T-cell (primary cell): Measurements from ENCODE around the gene GCNA. TPM values are rescaled to one million over a fixed set of nuclear protein-coding genes. Genes with fewer than 3 reads are reported as not detected.
"Not testable (repeated sequence)": the region's sequence is repeated elsewhere in the genome, so short reads cannot be mapped to it uniquely, and the experiment has no call there.

ENCODE experiments used
- ATAC-seq, 4 experiments: fragments of 200-7000 bp in 3 of 4; fragments of 150-1000 bp in 1 of 4; cut with Tn5 transposase; replicated peaks in 1 of 4; 1 replicate in 3 of 4; 2 replicates in 1 of 4; pipeline ENCODE4 v1.10.0; 2021; ENCODE audit warnings: moderate library complexity in 3 of 4, mild to moderate bottlenecking in 2 of 4, moderate number of reproducible peaks in 1 of 4
- CTCF ChIA-PET, 2 donors: fragments of 300-600 bp; sonication (Branson Sonifier 250); formaldehyde crosslinking; loops; one replicate each; lab custom pipeline; 2022; ENCODE audit warnings: antibody characterized with exemption in 2 of 2; lab: Charles Lee
- POLR2A ChIA-PET, 2 donors: fragments of 300-600 bp; sonication (Branson Sonifier 250); formaldehyde crosslinking; loops; one replicate each; lab custom pipeline; 2022; ENCODE audit warnings: antibody characterized with exemption in 2 of 2; lab: Charles Lee
- DNase-seq, 35 experiments: peaks; one replicate each; pipeline versions ENCODE4 v3.0.0 to v3.0.0-alpha.2; 2013 to 2023
- H3K27ac ChIP-seq: one replicate; pipeline ENCODE4 v1.5.1; 2013; ENCODE audit warnings: low read length
- H3K27me3 ChIP-seq, 2 experiments: replicated peaks in 1 of 2; 1 replicate in 1 of 2; 2 replicates in 1 of 2; pipeline versions ENCODE4 v1.6.1 to v1.7.0; 2013; ENCODE audit warnings: low read length in 1 of 2, mixed read lengths in 1 of 2; ENCODE audit not compliant: control insufficient read depth in 2 of 2, insufficient read depth in 2 of 2; ENCODE audit errors: extremely low read depth in 1 of 2
- H3K36me3 ChIP-seq, 2 donors: 1 replicate in 1 of 2; 2 replicates in 1 of 2; pipeline versions ENCODE4 v1.6.1 to v1.7.0; 2013; ENCODE audit warnings: low read length in 1 of 2; ENCODE audit not compliant: control insufficient read depth in 2 of 2, insufficient read depth in 1 of 2; ENCODE audit errors: extremely low read depth in 1 of 2
- H3K4me1 ChIP-seq, 2 experiments: 1 replicate in 1 of 2; 2 replicates in 1 of 2; pipeline versions ENCODE4 v1.6.1 to v1.7.0; 2013; ENCODE audit warnings: low read length in 2 of 2, mixed read lengths in 1 of 2; ENCODE audit not compliant: insufficient read depth in 2 of 2, control insufficient read depth in 1 of 2; ENCODE audit errors: extremely low read depth in 1 of 2
- H3K4me3 ChIP-seq, 2 donors: 1 replicate in 1 of 2; 2 replicates in 1 of 2; pipeline versions ENCODE4 v1.5.1 to v1.7.0; 2013; ENCODE audit warnings: mild to moderate bottlenecking in 2 of 2, low read length in 1 of 2, moderate library complexity in 1 of 2; ENCODE audit not compliant: control insufficient read depth in 1 of 2; ENCODE audit errors: extremely low read depth in 1 of 2
- H3K9me3 ChIP-seq: 2 replicates; pipeline ENCODE4 v1.7.0; 2013
- H3K27ac Mint-ChIP-seq, 2 donors: one replicate each; pipeline ENCODE4 v1.8.0; 2020 to 2021; ENCODE audit warnings: mild to moderate bottlenecking in 2 of 2, mixed read lengths in 2 of 2
- H3K27me3 Mint-ChIP-seq, 2 donors: one replicate each; pipeline ENCODE4 v1.8.0; 2021 to 2022; ENCODE audit warnings: mixed read lengths in 2 of 2
- H3K36me3 Mint-ChIP-seq: one replicate; pipeline ENCODE4 v1.8.0; 2021; ENCODE audit warnings: mixed read lengths
- H3K4me1 Mint-ChIP-seq, 3 donors: one replicate each; pipeline ENCODE4 v1.8.0; 2020 to 2022; ENCODE audit warnings: mixed read lengths in 3 of 3, mild to moderate bottlenecking in 1 of 3
- H3K4me3 Mint-ChIP-seq, 3 donors: one replicate each; pipeline ENCODE4 v1.8.0; 2020 to 2022; ENCODE audit warnings: mild to moderate bottlenecking in 3 of 3, mixed read lengths in 3 of 3, moderate library complexity in 3 of 3
- H3K9me3 Mint-ChIP-seq, 3 donors: one replicate each; pipeline ENCODE4 v1.8.0; 2020 to 2022; ENCODE audit warnings: mixed read lengths in 3 of 3
- WGBS: methylation state at CpG from one replicate; pipeline ENCODE4 v1.1.5; 2013; ENCODE audit warnings: missing lambda C conversion rate; ENCODE audit not compliant: insufficient coverage; 5-methylcytosine and 5-hydroxymethylcytosine counted together
- total RNA-seq, 35 experiments: library from RNA in 6 of 35; stranded (reverse) in 6 of 35; fragments of 120-200 nt in 1 of 35; gene quantifications; one replicate each; pipeline versions ENCODE4 v1.2.1 to v1.2.4 and lab custom pipeline; 2013 to 2026

Gene GCNA
- total RNA-seq, 5 donors from 2014 or later (not counting 1 experiment from before 2014, with no cell fraction given): 5.2 to 8.6 (median 5.6) TPM

DNA sequence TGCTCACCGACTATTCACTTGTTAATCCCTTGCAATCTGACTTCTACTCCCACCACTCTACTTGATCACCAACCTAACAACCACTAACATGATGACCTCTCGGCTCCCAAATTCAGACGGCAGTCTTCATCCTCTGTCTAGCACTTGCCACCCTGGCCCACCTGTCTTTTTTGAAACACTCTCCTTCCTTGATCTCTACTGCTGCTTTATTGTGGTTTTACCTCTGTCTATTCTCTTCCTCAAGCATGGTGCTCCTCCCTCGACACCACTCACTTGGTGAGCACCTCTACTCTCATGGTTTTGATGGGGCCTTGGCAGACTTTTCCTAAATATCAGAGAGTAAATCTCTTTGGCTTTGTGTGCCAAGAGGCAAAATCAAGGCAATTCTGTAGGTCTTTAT is 61.8 kb downstream of the GCNA start:
- H3K36me3 Mint-ChIP-seq: no peaks in the 10 kb centered on the region
- no peak overlapping the region for H3K4me3 Mint-ChIP-seq
- ATAC-seq (peak; percentile 57 to 81 (median 76)), DNase-seq (peak in 1 of 35 experiments; percentile 43)
- no peak overlapping the region for H3K4me3 ChIP-seq
- peaks cover 0 to 43% of the 10 kb centered on the region in 2 experiments for H3K4me1 ChIP-seq
- H3K9me3 ChIP-seq: no peaks in the 10 kb centered on the region
- peaks cover 14 to 18% (median 15%) of the 10 kb centered on the region in 3 donors for H3K4me1 Mint-ChIP-seq
- H3K27me3 Mint-ChIP-seq: no peaks in the 10 kb centered on the region
- no peak overlapping the region for H3K27ac Mint-ChIP-seq
- H3K27ac ChIP-seq: no peak overlapping the region
- no peaks in the 10 kb centered on the region for H3K36me3 ChIP-seq
- WGBS: 60% methylated on average over 1 of the region's 4 CpGs
- CTCF ChIA-PET: no interaction called here
- H3K9me3 Mint-ChIP-seq: no peaks in the 10 kb centered on the region
- POLR2A ChIA-PET: no interaction called here
- H3K27me3 ChIP-seq: no peaks in the 10 kb centered on the region

DNA sequence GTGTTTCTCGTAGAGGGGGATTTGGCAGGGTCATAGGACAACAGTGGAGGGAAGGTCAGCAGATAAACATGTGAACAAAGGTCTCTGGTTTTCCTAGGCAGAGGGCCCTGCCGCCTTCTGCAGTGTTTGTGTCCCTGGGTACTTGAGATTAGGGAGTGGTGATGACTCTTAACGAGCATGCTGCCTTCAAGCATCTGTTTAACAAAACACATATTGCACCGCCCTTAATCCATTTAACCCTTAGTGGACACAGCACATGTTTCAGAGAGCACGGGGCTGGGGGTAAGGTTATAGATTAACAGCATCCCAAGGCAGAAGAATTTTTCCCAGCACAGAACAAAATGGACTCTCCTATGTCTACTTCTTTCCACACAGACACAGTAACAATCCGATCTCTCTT is 66.2 kb downstream of the GCNA start:
- H3K9me3 Mint-ChIP-seq, H3K4me1 Mint-ChIP-seq, H3K36me3 ChIP-seq, CTCF ChIA-PET, DNase-seq, ATAC-seq, H3K4me3 ChIP-seq, H3K27me3 Mint-ChIP-seq, H3K36me3 Mint-ChIP-seq, H3K9me3 ChIP-seq, H3K4me3 Mint-ChIP-seq, H3K27ac ChIP-seq, H3K27ac Mint-ChIP-seq, H3K27me3 ChIP-seq, POLR2A ChIA-PET: not testable (repeated sequence)
- peaks cover 0 to 11% of the 10 kb centered on the region in 2 experiments for H3K4me1 ChIP-seq
- no CpG with 5 or more reads among the region's 6 CpGs for WGBS

DNA sequence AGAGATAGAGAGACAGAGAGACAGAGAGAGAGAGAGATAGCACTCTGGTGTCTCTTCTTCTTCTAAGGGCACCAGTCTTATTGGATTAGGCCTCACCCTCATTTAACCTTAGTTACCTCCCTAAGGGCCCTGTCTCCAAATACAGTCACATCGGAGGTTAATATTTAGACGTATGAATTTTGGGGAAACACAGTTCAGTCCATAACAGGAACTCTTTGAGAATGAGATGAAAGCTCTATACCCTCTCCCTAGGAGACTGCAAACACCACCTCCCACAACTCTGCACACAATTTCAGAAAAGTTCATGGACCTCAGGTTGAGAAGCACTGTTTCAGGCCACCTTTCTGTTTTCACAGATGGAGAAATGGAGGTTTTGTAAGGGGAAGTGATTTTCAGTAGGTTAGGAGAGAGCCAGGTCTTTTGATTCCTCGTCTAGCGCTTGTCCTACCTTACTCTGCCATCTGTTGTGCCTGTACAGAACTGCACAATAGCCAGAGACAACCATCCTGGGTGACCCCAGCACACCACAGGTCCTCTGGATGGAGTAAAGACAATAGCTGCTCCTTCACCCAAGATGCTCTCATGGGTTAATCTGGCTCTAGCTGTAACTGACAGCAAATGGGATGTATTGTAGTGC is 72.2 kb downstream of the GCNA start:
- DNase-seq (peak in 4 of 35 experiments; percentile 18 to 61 (median 30)), ATAC-seq (peak; percentile 70 to 85 (median 76))
- Mint-ChIP-seq H3K36me3 (no peaks in the 10 kb centered on the region), H3K27me3 (peaks cover 0 to 5% of the 10 kb centered on the region in 2 donors), H3K9me3 (no peaks in the 10 kb centered on the region), H3K27ac (no peak overlapping the region), H3K4me1 (peaks cover 0 to 13% (median 9%) of the 10 kb centered on the region in 3 donors), H3K4me3 (no peak overlapping the region)
- Histone ChIP-seq H3K27me3 (no peaks in the 10 kb centered on the region), H3K4me3 (no peak overlapping the region), H3K9me3 (no peaks in the 10 kb centered on the region), H3K27ac (no peak overlapping the region), H3K36me3 (no peaks in the 10 kb centered on the region), H3K4me1 (peaks cover 0 to 4% of the 10 kb centered on the region in 2 experiments)
- ChIA-PET POLR2A (interaction anchor here in 1 of 2 donors (0.7 kb wide), 1 partner anchor 565 kb away, joined by 3 read pairs; no protein-coding TSS in a partner anchor), CTCF (interaction anchor here in 1 of 2 donors (0.5 kb wide), 1 partner anchor 397 kb away, joined by 3 read pairs; the partner anchor contains the start of gene ZMYM3)
- no CpG with 5 or more reads among the region's 4 CpGs for WGBS

DNA sequence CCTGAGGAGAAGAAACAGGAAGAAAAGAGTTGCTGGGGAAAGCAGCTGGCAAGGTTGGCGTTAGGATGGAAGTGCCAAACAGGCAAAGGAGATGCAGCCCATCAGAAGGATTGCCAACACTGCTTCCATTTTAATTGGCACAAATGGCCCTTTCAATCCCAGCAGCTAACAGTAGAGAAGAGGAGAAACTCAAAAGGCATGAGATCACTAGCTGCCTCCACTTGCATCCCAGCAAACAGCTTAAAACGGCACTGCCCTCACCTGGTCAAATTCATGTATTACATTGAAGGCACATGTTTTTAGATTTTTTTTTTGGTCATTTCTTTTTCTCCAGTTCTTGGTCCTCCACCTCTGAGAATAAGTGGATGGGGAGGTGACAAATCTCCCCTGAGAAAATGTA is 74.2 kb downstream of the GCNA start:
- ATAC-seq: peak in 3 of 4 experiments; percentile 54 to 66 (median 56)
- Histone ChIP-seq H3K36me3 (no peaks in the 10 kb centered on the region), H3K27me3 (no peaks in the 10 kb centered on the region), H3K9me3 (no peaks in the 10 kb centered on the region), H3K4me3 (no peak overlapping the region), H3K4me1 (peaks cover 0 to 4% of the 10 kb centered on the region in 2 experiments), H3K27ac (no peak overlapping the region)
- H3K27me3 Mint-ChIP-seq: peaks cover 0 to 10% of the 10 kb centered on the region in 2 donors
- no peaks in the 10 kb centered on the region for H3K9me3 Mint-ChIP-seq
- WGBS: no CpG with 5 or more reads among the region's 2 CpGs
- DNase-seq: peak in 28 of 35 experiments; percentile 12 to 74 (median 42)
- ChIA-PET CTCF (interaction anchor here (0.6 to 1.5 kb wide), 10 partner anchors 29 to 521 kb away, joined by 3 to 4 read pairs (median 3); partner anchors contain the start of gene CXCR3 (in 1 of the 2)), POLR2A (interaction anchor here in 1 of 2 donors (0.6 kb wide), 1 partner anchor 121 kb away, joined by 4 read pairs; no protein-coding TSS in a partner anchor)
- H3K4me1 Mint-ChIP-seq: peaks cover 0 to 13% (median 11%) of the 10 kb centered on the region in 3 donors
- no peaks in the 10 kb centered on the region for H3K36me3 Mint-ChIP-seq
- no peak overlapping the region for H3K4me3 Mint-ChIP-seq
- H3K27ac Mint-ChIP-seq: no peak overlapping the region

DNA sequence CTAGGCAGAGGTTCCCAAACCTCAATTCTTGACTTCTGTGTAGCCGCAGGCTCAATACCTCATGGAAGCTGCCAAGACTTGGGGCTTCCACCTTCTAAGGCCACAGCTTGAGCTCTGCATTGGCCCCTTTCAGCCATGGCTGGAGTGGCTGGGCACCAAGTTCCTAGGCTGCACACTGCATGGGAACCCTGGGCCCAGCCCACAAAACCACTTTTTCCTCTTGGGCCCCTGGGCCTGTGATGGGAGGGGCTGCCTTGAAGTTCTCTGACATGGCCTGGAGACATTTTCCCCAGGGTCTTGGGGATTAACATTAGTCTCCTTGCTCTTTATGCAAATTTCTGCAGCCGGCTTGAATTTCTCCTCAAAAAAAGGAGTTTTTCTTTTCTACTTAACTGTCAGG is 75.1 kb downstream of the GCNA start:
- no peak for ATAC-seq

GRCh38 chrX:71657267-71657666 is 79.0 kb downstream of the GCNA start:
- no peaks in the 10 kb centered on the region for H3K9me3 Mint-ChIP-seq
- POLR2A ChIA-PET: no interaction called here
- CTCF ChIA-PET: no interaction called here
- H3K4me3 Mint-ChIP-seq: no peak overlapping the region
- WGBS: 100% methylated on average over 1 of the region's 4 CpGs
- H3K27ac Mint-ChIP-seq: no peak overlapping the region
- H3K27ac ChIP-seq: no peak overlapping the region
- H3K4me1 ChIP-seq: peaks cover 0 to 5% of the 10 kb centered on the region in 2 experiments
- ATAC-seq: no peak
- no peak for DNase-seq
- no peaks in the 10 kb centered on the region for H3K36me3 Mint-ChIP-seq
- no peak overlapping the region for H3K4me3 ChIP-seq
- H3K9me3 ChIP-seq: no peaks in the 10 kb centered on the region
- peaks cover 2 to 5% (median 4%) of the 10 kb centered on the region in 3 donors for H3K4me1 Mint-ChIP-seq
- H3K36me3 ChIP-seq: no peaks in the 10 kb centered on the region
- H3K27me3 ChIP-seq: no peaks in the 10 kb centered on the region
- peaks cover 0 to 6% of the 10 kb centered on the region in 2 donors for H3K27me3 Mint-ChIP-seq

More for the DNA sequence above, 75.1 kb downstream of the GCNA start:
- DNase-seq: no peak
- Mint-ChIP-seq H3K4me1 (peaks cover 0 to 13% (median 11%) of the 10 kb centered on the region in 3 donors), H3K9me3 (no peaks in the 10 kb centered on the region), H3K27me3 (peaks cover 0 to 6% of the 10 kb centered on the region in 2 donors), H3K27ac (no peak overlapping the region), H3K4me3 (no peak overlapping the region), H3K36me3 (no peaks in the 10 kb centered on the region)
- ChIA-PET POLR2A (no interaction called here), CTCF (no interaction called here)
- Histone ChIP-seq H3K36me3 (no peaks in the 10 kb centered on the region), H3K27me3 (no peaks in the 10 kb centered on the region), H3K4me1 (peaks cover 0 to 4% of the 10 kb centered on the region in 2 experiments), H3K9me3 (no peaks in the 10 kb centered on the region), H3K4me3 (no peak overlapping the region), H3K27ac (no peak overlapping the region)
- WGBS: 100% methylated on average over 1 of the region's 2 CpGs
